GM11168 (cell line): ENCODE results near the gene SMTN.

ENCODE experiments used
- in situ Hi-C: fragments of 300-500 bp; cut with MboI; formaldehyde crosslinking; loops from one replicate; pipeline ENCODE4 v1.12.0; 2022; ENCODE audit warnings: low sequenced_read_pairs; ENCODE audit not compliant: unreplicated experiment

SMTN gene

DNA sequence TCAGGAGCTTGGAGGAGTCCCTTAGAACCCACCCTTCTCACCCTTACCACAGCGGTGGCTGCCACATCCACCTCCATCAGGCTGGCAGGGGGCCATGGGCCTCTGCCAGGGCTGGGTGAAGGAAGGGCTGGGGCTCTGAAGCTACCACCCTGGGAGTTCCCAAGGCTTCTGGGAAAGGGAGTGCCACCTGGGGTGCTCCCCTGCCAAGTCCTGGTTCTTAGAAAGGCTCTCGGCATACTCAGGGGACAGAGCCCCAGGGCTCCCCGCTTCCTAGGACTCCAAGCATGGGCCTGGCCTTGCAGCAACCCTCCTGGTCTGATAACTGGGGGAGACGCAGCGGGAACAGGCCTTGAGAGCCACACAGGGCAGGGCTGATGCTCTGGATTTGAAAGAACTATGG, 59.6 kb downstream of the SMTN start:
- in situ Hi-C loops, result no loop called here

GRCh38 chr22:31141551-31141950, 60.4 kb downstream of the SMTN start:
- in situ Hi-C loops, result no loop called here

DNA sequence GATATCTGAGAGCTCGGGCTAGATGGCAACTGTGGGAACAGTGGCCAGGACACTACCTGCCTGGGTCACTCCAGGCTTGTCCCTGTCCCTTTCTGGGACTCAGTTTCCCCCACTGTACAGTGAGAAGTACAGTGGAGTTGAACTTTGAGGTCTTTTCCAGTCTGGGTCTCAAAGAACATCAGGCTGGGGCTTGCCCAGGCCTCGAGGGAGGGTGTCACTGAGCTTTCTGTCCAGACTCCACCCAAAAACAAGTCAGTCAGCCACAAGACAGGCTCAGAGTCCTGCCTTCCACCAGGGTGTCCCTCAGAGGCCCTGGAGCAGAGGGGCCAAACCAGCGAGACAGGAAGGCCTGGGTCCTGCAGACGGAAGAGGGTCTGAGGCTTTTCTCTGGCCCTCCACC, 61.2 kb downstream of the SMTN start:
- in situ Hi-C loops, result no loop called here

GRCh38 chr22:31143038-31143437, 61.9 kb downstream of the SMTN start:
- in situ Hi-C loops, result no loop called here

- in situ Hi-C loops, result no loop called here
These were observed 62.4 kb downstream of the SMTN start for GRCh38 chr22:31143537-31143936.

DNA sequence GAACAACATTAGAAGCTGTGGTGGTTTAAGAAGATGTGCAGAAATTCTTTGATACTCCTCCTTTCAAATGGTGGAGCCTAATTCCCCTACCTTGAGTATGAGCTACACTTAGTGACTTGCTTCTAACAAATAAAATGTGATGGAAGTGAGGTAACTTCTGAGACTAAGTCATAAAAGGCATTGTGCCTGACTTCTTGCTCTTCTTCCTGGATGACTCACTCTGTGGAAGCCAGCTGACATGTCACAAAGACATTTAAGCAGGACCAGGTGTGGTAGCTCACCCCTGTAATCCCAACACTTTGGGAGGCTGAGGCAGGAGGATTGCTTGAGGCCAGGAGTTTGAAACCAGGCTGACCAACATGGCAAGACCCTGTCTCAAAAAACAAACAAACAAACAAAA, 63.1 kb downstream of the SMTN start:
- in situ Hi-C loops, result no loop called here

- in situ Hi-C loops, result no loop called here
These were observed 67.4 kb downstream of the SMTN start for GRCh38 chr22:31148488-31148887.

DNA sequence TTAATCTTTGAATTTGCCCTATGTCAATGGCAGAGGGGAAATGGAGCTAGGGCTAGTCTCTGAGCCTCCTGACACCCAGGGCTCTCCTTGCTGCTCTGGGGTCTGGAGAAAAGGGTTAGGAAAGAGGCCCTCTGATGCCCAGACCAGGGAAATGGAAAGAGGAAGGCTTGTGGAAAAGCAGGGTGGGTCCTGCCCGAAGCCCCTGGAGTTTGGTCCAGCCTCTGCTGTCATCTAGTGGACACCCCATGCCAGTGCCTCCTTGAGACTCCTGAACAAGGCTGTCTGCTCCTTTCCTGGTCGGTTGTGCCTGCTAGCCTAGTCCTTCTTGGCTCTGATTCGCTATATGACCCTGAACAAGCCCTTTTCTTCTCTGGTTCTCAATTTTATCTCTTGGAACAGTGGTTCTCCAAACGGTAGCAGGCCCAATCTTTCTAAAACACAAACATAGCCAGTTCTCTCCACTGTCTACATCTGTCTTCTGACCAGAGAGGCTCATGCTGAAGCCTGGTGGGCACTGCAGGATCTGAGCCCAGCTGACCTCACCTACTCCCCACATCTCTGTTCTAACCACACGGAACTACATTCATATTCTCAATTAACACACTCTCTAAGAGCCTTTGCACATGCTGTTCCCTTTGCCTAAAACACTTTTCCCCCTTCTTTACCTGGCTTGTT, 68.0 kb downstream of the SMTN start:
- in situ Hi-C loops, result no loop called here

DNA sequence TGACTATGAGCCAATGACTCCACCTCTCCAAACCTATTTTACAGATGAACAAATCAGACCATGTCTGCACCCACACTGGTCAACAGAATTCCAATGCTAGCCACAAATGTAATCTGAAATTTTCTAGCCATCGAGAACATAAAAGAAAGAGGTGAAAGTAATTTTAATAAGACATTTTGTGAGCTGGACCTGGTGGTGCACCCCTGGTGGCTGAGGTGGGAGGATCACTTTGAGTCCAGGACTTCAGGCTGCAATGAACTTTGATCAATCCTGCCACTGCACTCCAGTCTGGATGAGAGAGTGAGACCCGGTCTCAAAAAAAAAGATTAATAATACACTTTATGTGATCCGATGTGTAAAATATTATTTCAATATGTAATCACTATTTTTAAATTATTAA, 69.5 kb downstream of the SMTN start:
- in situ Hi-C loops, result no loop called here

DNA sequence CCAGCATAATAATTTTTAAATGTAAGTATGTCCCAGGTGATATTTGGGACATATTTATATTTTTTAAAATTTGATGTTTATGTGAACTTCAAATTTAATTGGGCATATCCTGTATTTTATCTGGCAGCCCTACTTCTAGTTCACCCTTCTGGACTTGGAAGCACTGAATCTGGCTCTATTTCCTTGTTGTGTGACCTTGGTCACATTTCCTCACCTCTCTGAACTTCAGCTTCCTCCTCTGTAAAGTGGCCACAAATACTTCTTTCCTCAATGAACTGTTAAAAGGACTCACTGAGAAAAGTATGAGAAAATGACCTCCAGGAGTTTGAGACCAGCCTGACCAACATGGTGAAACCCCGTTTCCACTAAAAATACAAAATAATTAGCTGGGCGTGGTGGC, 70.8 kb downstream of the SMTN start:
- in situ Hi-C loops, result no loop called here

DNA sequence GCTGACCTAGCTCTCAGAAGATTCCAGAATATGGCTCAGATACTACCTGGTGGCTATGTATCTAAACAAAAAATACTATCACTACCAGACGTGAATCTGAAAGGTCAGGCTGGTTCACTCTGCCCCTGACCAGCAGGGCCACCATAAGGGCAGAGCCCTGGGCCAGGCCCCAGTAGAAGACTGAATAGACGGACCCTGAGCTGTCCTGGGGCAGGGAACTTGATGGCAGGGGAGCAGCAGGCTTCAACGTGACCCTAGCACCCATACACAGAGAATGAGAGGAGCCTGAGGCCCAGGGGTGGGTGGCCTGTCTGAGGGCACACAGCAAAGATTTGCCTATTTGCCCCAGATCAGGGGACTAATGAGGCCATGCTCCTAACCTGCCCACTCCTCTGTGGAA, 72.2 kb downstream of the SMTN start:
- in situ Hi-C loops, result no loop called here
